ENCODE measurements around the gene CADM2.

CADM2 gene

GRCh38 chr3:85159376-85159775 lies 200.6 kb downstream of the CADM2 start:
- POLR2A ChIA-PET, result no interaction called here
- CTCF ChIA-PET, result no interaction called here
- TF ChIP-seq FEZF1 (tag by site-specific recombination; IDR thresholded peaks at IDR 0.05), result no peak
- TF ChIP-seq ZSCAN23 (tag by site-specific recombination; IDR thresholded peaks at IDR 0.05), result no peak
- TF ChIP-seq, protein P1, sequence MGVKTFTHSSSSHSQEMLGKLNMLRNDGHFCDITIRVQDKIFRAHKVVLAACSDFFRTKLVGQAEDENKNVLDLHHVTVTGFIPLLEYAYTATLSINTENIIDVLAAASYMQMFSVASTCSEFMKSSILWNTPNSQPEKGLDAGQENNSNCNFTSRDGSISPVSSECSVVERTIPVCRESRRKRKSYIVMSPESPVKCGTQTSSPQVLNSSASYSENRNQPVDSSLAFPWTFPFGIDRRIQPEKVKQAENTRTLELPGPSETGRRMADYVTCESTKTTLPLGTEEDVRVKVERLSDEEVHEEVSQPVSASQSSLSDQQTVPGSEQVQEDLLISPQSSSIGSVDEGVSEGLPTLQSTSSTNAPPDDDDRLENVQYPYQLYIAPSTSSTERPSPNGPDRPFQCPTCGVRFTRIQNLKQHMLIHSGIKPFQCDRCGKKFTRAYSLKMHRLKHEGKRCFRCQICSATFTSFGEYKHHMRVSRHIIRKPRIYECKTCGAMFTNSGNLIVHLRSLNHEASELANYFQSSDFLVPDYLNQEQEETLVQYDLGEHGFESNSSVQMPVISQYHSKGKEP (tag by site-specific recombination; IDR thresholded peaks at IDR 0.05), result no peak
- TF ChIP-seq ZNF707 (tag by site-specific recombination; IDR thresholded peaks at IDR 0.05), result no peak
- TF ChIP-seq, protein P2, sequence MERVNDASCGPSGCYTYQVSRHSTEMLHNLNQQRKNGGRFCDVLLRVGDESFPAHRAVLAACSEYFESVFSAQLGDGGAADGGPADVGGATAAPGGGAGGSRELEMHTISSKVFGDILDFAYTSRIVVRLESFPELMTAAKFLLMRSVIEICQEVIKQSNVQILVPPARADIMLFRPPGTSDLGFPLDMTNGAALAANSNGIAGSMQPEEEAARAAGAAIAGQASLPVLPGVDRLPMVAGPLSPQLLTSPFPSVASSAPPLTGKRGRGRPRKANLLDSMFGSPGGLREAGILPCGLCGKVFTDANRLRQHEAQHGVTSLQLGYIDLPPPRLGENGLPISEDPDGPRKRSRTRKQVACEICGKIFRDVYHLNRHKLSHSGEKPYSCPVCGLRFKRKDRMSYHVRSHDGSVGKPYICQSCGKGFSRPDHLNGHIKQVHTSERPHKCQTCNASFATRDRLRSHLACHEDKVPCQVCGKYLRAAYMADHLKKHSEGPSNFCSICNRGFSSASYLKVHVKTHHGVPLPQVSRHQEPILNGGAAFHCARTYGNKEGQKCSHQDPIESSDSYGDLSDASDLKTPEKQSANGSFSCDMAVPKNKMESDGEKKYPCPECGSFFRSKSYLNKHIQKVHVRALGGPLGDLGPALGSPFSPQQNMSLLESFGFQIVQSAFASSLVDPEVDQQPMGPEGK (tag by site-specific recombination; IDR thresholded peaks at IDR 0.05), result no peak
- no peak for TF ChIP-seq ZNF23 (tag by site-specific recombination; IDR thresholded peaks at IDR 0.05; ENCODE audit: borderline replicate concordance)
- no peak for TF ChIP-seq ZNF114 (tag by site-specific recombination; IDR thresholded peaks at IDR 0.05)
- no peak for TF ChIP-seq ZNF830 (tag by site-specific recombination; IDR thresholded peaks at IDR 0.05; ENCODE audit: low read depth)
- TF ChIP-seq ZIC2 (tag by site-specific recombination; IDR thresholded peaks at IDR 0.05), result no peak
- TF ChIP-seq ZNF341 (tag by site-specific recombination; IDR thresholded peaks at IDR 0.05; ENCODE audit: low read depth), result no peak
- H3K27ac ChIP-seq (ENCODE audit: extremely low read depth, low read depth, low read length), result no peak overlapping the region
- H3K4me3 ChIP-seq (ENCODE audit: low read depth, low read length), result no peak overlapping the region
- no peaks in the 10 kb centered on the region for H3K9me3 ChIP-seq (ENCODE audit: control insufficient read depth, insufficient read depth, low read depth, low read length)
- no peaks in the 10 kb centered on the region for H3K4me1 ChIP-seq (ENCODE audit: control insufficient read depth, insufficient read depth, low read length)
- H3K36me3 ChIP-seq (ENCODE audit: control insufficient read depth in 2 of 2, insufficient read depth in 1 of 2, low read length in 2 of 2), result no peaks in the 10 kb centered on the region

GRCh38 chr3:85161544-85161943 lies 202.8 kb downstream of the CADM2 start:
- TF ChIP-seq ZNF350 (tag by site-specific recombination; IDR thresholded peaks at IDR 0.05) (no peak), ZNF266 (tag by site-specific recombination; IDR thresholded peaks at IDR 0.05; ENCODE audit: low read depth) (no peak), KLF17 (tag by site-specific recombination; IDR thresholded peaks at IDR 0.05) (no peak), ZNF121 (tag by site-specific recombination; IDR thresholded peaks at IDR 0.05) (no peak), AEBP2 (tag by site-specific recombination; IDR thresholded peaks at IDR 0.05; ENCODE audit: borderline replicate concordance) (no peak), ZNF510 (tag by site-specific recombination; IDR thresholded peaks at IDR 0.05; ENCODE audit: insufficient replicate concordance) (no peak), ZBTB49 (tag by site-specific recombination; IDR thresholded peaks at IDR 0.05; ENCODE audit: low read depth) (no peak)
- Histone ChIP-seq H3K4me1 (ENCODE audit: control insufficient read depth, insufficient read depth, low read length) (no peaks in the 10 kb centered on the region), H3K4me3 (ENCODE audit: low read depth, low read length) (no peak overlapping the region), H3K9me3 (ENCODE audit: control insufficient read depth, insufficient read depth, low read depth, low read length) (no peaks in the 10 kb centered on the region), H3K27ac (ENCODE audit: extremely low read depth, low read depth, low read length) (no peak overlapping the region), H3K36me3 (ENCODE audit: control insufficient read depth in 2 of 2, insufficient read depth in 1 of 2, low read length in 2 of 2) (no peaks in the 10 kb centered on the region)
- ChIA-PET CTCF (no interaction called here), POLR2A (no interaction called here)
